HG02623 (cell line): ENCODE data around the gene NDUFAF8.
A peak's percentile ranks its signal among the peaks of the same experiment; 100 is the strongest.
"Not testable (repeated sequence)": the region's sequence is repeated elsewhere in the genome, so short reads cannot be mapped to it uniquely, and the experiment has no call there.

Experiments used
- ATAC-seq: cut with Tn5 transposase; IDR thresholded peaks from one replicate; pipeline ENCODE4 v1.9.1; 2021; ENCODE audit warnings: moderate library complexity; ENCODE audit not compliant: unreplicated experiment

The NDUFAF8 gene

DNA sequence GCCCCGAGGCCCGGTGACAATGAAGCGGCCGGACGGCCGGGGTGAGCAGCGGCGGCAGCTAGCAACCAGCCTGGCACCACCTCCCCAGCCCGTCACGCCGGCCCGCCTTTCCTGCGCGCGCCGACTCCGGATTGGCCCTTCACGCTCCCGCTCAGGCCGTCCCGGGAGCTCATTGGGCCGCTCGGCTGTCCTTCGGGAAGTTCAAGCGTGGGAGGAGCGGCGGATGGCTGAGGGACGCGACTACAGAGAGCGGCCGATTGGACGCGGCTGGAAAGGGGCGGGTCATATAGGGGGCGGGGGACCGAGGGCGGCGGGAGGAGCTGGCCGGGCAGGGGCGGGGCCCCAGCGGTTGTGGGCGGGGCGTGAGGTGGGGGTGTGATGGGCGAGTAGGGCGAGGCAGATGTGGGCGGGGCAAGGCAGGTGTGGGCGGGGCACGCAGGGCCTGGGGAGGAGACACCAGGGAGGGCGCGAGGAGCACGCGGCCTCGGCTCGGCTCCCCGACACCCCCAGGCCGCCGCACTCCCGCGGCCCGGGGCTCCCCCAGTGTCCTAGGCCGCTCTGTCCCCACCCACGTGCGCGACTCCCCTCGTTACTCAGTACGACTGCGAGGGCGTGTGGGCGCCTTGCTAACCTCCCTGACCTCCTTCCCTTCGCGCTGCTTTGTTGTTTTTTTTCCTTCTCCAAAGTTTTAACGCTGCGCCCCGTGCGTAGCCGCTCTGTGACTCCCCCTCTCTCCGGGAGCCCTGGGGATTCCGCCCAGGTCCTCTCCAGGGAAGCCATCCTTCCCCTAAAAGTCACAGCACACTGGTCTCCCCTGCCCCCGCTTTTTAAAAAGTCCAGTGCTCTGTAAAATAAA, 16.0 kb upstream of the NDUFAF8 start, which contains the start of gene CEP131:
CEP131 (minus strand) TSS at position 60 of the 856 bp plus-strand sequence. CDS start 2,909 bp downstream, outside the sequence.
- peak; percentile 86 for ATAC-seq

DNA sequence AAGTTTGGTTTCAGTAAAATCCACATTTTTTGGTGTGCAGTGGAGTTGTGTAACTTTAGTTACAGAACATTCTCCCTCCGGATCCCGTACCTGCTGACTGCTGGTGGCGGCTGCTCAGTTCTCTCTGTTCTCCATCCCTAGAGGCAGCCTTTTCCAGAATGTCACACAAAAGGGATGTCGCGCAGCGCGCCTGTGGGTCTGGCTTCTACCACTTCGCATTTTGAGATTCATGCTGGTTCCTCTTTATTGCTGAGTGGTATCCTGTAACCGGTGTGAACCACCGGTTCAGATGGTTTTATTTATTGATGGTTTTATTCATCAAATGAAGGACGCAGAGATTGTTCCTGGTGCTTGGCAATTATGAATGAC, 15.4 kb upstream of the NDUFAF8 start:
- no peak for ATAC-seq

DNA sequence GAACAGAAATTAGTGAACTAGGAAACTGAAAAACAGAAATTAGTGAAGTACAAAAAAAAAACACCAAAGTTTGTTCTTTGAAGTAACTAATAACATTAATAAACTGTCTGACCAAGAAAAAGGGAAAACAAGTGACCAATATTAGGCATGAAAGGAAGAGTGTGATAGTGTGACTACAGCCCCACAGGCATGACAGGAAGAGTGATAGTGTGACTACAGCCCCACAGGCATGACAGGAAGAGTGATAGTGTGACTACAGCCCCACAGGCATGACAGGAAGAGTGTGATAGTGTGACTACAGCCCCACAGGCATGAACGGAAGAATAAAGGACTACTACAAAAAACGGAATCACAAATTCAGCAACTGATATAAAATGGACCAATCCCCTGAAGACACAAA, 11.5 kb upstream of the NDUFAF8 start:
- not testable (repeated sequence) for ATAC-seq

DNA sequence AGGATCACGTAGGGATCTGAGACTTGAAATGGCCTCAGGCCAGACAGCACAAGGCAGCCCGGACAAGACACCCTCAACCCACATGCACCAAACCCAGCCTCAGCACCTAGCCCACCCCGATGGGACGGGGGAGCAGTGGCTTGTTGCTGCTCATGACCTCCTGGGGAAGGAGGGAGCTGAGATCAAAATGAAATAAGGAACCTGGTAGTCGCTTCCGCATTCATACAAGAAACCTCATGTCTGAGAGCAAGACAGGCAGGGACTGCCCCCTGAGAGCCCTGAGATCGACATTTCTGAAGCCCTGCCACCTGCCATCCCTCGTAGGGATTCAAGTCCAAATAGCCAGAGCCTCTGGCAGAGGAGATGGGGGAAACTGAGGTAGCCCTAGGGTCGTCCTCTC, 10.7 kb upstream of the NDUFAF8 start:
- ATAC-seq = no peak

GRCh38 chr17:81228834-81229665, 10.1 kb upstream of the NDUFAF8 start:
- no peak for ATAC-seq

GRCh38 chr17:81229666-81229920, 9.5 kb upstream of the NDUFAF8 start:
- no peak for ATAC-seq

DNA sequence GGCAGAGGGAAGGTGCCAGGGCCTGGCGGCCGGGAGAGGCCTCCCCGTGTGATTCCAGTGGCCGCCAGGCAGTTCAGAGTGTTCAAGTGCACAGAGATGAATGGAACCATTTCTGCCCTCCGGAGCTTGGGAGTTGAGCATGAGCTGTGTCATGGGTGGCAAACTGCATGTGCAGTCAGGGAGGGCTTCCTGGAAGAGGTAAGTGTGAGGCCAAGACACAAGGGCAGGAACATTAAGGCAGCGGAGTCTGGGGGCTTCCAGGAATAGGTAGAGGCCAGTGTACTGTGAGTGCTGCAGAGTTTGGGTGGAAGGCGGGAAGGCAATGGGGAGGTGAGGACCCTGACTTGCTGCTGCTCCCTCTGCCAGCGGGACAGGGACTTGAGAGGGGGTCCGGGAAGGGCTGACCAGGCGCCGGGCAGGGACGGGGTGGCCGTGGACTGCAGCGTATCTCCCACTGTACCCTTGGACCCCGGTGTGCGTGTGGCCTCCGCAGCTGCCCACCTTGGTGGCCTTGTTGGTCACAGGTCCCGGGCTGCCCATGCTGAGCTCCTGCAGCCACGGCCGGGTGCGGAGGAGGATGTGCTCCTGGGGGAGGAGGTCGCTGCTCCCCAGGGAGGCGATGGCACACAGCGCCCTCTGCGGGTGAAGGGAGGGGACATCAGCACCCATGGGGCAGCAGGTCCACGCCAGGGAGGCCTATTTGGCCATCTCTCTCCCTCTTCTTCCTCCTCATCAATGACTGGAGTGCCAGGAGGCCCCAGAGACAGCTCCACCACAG, 8.9 kb upstream of the NDUFAF8 start:
- no peak for ATAC-seq

DNA sequence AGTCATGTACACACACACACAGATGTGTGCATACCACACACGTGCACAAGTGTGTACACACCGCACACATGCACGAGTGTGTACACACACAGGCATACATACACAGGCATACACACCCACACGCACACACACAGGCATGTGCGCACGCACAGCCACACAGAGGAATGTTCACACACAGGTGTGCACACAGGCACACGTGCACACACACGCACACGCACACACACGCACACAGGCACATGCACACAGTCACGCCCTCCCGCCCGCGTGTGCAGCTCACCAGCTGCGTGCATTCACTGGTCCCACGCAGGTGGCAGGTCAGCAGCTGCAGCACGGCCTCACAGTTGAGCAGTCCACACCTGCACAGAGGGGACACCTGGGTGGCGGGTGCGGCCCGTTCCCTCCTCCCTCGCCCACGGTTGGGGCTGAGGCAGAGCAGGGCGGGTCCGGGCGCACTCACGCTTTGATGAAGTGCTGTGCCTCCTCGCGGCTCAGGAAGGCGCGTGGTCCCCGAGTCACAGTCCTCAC, 7.9 kb upstream of the NDUFAF8 start:
- ATAC-seq = no peak

- no peak for ATAC-seq
Observed at GRCh38 chr17:81231766-81232581, 7.1 kb upstream of the NDUFAF8 start.

GRCh38 chr17:81232616-81233241, 6.4 kb upstream of the NDUFAF8 start:
- no peak for ATAC-seq

DNA sequence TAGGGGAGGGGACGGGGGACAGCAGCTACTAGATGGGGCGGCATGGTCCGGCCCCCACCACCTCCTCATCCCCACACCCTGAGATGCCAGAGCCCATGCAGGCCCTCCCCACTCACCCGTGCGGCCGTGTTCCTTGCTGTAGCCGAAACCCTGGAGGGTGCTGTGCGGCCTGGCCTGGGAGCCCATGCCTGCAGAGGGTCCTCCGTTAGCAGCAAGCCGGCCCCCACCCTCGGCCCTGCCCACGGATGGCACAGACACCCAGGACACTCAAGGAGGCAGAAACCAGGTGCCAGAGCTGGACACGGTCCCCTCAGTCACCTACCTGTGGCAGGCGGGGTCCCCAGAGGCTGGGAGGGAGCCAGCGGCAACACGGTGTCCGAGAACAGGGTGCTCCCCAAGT, 5.8 kb upstream of the NDUFAF8 start:
- ATAC-seq = no peak

DNA sequence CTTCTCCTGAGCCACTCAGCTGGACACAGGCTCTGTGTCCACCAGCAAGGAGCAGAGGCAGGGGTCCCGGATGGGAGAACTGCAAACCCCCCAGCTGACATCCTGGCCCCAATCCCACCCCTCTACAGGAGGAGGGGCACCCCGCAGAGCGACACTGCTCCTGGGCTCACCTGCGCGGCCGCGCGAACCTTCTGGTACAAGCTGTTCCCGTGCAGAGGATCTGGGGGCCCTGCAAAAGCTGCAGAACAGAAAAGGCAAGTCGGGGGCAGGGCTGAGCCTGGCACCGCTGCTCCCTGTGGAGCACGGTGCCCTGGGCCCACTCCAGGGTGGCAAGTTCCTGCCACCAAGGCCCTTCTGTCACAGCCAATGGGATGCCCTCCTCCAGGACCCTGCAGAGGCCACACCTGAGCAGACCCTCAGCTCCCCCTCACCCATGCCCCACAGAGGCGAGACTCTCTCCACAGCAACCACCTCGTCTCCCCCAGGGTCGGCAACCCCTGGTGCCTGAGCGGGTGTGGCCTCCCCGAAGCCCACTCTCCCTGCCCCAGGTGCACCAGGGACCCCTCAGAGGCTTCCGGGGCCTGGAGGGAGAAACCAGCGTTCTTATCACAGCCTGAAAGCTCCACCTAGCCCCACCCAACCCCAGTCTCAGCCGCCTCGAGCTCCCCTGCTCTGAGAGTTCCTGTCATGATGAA, 5.2 kb upstream of the NDUFAF8 start:
- no peak for ATAC-seq

- no peak for ATAC-seq
Observed at GRCh38 chr17:81234506-81234855, 4.6 kb upstream of the NDUFAF8 start.

DNA sequence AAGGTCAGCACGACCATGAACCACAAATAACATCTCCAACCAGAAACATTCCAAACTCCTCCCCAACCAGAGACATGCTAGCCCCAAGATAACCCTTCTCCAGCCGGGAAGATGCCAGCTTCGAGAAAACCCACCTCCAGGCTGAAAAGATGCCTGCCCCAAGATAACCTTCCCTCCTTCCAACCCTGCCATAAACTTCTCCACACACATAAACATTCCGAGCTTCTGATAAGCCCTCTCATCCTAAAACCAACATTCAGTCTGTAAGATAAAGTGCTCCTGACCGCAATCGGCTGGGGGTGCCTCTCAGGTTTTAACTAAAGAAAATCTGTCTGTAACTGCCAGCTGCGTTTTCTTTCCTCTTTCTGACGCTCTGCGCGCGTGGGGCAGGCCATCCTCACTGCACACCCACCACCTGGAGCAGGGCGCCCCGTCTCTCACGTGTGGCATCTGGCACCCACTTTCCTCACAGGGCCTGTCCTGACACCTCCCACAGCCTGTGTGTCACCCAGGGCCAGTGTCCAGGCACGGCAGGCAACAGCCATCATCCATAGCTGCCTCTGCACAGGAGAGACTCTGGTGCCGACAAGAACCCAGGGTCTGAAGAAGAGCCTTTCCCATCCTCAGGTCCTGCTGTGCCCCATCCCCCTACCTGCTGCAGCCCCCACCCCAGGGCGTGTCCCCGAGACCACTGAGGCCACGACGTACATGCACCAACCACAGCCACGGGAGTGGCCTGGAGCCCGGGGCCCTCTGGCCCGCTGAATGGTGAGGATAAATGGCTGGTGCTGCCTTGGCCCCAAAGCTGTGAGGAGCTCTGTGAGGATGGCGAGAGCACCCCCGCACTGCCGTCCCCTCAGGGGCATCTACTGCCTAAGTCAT, 3.9 kb upstream of the NDUFAF8 start:
- ATAC-seq = no peak

- no peak for ATAC-seq
Observed at GRCh38 chr17:81235822-81236740, 3.0 kb upstream of the NDUFAF8 start.

GRCh38 chr17:81236784-81237183, 2.3 kb upstream of the NDUFAF8 start:
- no peak for ATAC-seq
